Raji (cell line): ENCODE results near the gene CHN2.

Experiments
- POLR2A ChIP-seq: IDR thresholded peaks from 2 replicates; pipeline ENCODE4 v1.6.1; 2011; ENCODE audit warnings: low read depth, low read length, control low read depth; ENCODE audit not compliant: insufficient read depth

The CHN2 gene

DNA sequence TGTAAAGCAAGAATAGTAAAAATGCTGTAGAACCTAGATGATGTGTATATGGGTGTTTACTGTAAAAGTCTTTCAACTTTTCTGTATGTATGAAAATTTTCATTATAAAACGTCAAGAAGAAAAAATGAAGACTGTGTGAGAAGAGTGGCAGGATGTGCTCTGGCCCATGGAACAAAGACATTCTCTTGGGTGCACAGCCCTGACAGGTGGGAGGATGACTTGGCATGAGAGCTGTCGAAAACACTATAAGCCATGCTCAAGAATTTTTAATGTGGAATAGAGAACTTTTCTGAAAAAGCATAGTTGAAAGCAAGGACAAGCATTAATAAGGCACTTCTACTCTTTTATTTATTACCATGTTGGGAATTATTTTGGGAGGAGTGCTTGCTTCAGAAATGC is 185.0 kb downstream of the CHN2 start:
- TF ChIP-seq POLR2A = no peak

DNA sequence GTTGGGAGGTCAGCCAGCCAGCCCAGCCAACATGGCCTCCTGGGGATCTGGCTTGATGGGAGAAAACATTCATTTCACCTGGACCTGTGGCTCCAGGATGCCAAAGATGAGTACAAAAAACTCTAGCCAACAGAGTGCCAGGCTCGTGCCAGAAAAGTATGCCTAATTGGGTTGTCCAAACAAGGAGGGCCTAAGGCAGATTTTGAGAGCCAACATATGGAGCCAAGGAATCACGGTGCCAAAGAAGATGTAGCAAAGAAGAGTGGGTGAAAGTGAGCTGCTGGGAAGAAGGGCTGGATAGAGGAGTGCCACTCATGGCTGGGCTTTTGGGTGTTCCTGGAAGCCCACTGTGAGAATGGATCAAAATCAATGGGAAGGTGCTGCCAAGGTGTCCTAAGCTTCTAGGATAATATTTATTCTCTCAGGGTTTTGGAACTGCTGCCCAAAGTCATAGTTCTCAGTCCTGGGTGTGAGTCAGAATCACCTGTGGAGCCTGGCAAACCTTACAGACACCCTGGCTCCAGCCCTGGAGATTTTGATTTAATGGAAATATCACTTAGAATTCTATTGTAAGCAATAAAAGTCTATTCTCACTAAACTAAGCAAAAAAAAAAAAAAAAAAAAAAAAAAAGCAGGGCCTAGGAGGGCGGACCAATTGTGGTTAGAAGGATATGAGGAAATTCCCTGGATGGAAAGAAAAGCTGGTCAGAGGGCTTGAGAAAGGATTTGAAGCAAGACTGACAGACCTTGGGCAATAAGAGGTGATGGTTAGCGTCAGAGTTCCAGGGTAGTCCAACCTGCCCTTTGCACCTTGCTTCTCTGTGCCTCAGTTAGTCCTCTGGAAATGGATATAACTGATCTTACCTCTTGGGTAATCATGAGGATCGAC is 186.9 kb downstream of the CHN2 start:
- TF ChIP-seq POLR2A = no peak

DNA sequence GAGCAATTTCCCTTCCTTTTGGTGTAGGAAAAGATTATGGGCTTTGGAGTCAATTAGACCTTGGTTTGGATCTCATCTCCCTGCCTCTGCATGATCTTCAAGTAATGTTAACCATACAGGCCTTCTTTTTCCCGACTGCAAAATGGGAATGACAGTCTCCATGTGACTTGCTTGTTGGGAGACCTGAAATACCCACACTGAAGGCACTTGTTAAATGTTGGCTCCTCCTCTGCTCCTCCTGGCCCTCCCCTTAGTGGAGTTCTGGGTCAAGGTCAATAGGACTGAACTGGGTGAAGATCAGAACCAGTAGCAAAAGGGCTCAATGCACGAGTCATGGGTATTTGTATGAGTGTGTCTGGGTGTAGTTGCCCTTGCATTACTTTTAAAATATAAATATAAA is 189.7 kb downstream of the CHN2 start:
- TF ChIP-seq POLR2A = no peak

DNA sequence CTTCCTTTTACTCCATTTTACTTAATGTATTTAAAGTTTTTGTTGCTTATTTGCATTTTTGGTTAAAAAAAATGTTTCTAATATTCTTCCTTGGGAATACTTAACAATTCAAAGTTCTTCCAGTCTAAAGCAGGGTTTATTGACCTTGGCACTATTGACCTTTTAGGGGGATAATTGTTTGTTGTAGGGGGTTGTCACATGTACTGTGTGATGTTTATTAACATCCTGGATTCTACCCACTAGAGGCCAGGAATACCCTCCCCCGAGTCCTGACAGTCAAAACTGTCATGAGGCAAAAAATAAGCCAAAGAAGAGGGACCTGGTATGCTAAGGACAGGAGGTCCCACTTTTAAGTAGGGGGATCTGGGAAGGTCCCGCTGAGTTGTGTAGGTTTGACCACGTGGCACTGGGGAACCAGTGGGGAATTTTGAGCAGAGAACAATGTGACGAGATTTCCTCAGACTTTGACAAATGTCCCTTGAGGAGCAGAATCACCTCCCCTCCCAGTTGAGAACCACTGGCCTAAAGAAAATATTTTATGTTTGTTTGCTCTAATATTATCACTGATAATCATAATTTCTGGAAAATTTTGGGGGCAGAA is 190.7 kb downstream of the CHN2 start:
- TF ChIP-seq POLR2A = no peak

DNA sequence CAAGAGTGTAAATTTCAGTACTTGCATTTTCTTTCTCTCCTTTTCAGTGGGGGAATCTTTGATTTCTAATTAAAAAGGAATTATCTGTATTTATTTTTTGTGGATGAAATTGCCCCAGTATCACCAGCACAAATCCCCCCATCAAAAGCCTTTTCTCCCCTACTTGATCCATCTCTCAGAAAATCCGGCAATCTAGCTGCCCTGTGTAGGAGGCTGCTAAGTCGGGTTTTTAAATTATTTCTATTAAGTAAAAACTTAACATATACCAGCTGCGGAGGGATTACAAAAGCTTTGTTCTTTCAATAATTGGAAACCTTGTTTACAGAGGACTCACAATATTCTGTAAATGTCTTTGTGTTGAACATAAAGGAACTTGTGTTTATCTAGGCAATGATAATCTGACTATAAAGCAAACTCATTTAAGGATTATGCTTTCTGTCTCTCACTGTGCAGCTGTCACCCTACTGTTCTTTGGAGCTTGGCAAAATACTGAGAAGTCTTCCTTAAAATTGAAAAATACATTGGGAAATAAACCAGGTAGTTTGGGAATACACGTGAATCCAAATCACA is 191.7 kb downstream of the CHN2 start:
- no peak for TF ChIP-seq POLR2A

DNA sequence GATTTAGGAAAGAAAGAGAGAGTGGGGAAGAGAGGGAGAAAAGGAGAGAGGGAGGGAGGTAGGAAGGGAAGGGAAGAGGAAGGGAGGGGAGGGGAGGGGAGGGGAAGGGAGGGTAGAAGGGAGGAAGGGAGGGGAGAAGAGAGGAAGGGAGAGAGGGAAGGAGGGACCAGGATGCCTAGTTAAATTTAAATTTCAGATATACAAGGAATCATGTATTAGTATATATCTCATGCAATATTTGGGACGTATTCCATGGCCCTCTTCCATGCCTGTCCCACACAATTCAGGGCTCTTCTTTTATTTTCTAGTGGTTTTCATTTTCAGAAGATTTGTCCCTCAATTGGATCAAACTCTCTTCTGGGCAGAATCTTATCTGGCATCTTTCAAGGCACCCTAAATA is 196.7 kb downstream of the CHN2 start:
- no peak for TF ChIP-seq POLR2A

DNA sequence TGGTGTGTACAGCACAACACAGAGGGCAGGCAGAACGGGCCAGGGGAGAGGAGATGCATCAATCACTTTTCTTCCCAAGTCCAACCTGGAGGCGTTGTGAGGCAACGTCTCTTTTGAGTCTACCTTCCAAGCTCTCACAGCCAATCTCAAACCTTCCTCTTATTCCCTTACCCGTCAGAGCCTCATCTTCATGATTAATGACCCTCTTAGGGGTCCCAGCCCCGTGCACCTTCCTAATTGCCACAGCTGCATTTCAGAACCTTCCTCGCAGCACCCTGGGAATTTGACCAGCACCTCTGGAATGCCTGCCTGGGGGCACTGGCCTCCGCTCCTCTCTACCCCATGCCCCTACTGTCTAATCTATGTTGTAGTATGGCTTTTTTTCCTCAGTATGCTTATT is 199.7 kb downstream of the CHN2 start:
- no peak for TF ChIP-seq POLR2A

DNA sequence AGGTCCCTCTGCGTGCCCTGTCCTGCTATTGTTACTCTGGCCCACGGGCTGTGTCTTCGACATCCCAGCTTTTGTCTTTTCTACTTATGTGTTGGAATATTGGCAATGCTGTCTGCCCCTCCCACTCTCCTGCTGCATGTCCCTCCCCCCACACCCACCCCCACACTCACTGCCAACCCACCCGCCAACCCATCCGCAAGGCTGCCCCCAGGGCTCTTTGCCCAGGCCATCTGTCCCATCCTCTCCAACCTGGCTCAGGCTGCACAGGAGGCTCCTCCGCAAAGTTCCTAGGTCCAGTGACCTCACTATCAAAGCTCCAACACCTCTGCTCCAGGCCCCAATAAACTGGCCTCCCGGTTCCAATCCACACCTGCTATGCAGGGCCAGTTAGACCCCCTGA is 202.0 kb downstream of the CHN2 start:
- no peak for TF ChIP-seq POLR2A

DNA sequence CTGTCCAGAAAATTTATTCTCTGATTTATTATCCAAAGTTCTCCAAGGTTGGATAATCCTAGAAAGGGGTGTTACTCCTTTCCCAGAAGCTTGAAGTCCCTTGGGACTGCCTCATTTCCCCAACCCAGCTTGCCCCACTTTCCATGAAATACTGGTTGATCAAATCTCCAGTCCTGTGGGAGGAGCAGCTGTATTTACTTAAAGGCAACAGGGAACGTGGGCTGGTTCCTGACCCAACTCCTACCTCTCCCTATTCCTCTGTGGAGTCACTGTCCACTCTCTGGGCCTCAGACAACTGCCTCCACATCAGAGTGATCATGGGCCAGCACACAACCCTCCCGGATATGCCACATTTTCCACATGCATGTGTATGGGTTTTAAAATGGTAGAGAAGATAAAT is 202.8 kb downstream of the CHN2 start:
- no peak for TF ChIP-seq POLR2A

DNA sequence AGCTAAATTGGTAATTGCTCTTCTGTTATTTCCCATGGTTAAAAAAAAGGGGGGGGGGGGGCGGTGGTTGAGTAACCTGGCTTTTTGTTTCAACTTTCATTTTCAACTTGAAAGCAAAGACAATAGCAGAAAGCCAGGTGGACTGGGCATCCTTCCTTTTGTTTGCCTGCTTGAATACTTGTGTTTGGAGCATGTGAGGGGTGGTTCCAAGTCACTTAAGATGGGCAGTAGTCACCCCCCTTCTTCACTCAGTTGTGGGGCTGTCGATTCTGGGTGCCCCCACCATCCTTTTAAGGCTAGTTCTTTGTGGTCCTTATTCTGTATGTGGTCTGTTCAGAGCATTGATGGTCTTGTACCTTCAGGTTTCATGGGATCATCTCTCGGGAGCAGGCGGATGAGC is 203.4 kb downstream of the CHN2 start:
- no peak for TF ChIP-seq POLR2A

DNA sequence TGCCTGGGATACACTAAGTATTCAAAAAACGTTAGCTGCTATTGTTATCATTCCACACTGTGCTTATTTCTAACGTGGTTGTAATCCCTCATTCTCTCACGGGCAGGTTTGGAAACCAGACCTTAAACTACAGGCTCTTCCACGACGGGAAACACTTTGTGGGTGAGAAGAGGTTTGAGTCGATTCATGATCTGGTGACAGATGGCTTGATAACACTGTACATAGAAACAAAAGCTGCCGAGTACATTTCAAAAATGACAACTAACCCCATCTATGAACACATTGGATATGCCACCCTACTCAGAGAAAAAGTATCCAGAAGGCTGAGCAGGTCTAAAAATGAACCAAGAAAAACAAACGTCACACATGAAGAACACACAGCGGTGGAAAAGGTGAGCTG is 205.9 kb downstream of the CHN2 start:
- TF ChIP-seq POLR2A = no peak

DNA sequence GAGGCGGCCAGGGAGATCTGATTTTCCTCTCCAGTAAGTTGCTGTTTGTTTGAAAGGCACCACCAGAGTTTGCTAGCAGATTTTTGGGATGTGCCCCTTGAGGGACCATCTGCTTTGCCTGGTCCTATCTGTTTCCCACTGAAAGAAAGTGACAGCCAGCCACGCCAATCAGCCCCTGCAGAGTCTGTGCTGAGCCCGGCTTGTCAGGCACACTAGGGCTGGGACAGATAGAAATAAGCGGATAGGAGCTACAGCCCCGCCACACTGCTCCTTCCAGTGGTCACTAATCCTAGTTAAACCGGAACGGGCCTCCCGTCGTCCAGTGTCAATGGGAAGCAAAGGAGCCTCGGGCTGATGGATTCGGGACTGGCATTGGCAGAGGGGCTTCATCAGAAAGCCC is 207.2 kb downstream of the CHN2 start:
- TF ChIP-seq POLR2A = no peak

DNA sequence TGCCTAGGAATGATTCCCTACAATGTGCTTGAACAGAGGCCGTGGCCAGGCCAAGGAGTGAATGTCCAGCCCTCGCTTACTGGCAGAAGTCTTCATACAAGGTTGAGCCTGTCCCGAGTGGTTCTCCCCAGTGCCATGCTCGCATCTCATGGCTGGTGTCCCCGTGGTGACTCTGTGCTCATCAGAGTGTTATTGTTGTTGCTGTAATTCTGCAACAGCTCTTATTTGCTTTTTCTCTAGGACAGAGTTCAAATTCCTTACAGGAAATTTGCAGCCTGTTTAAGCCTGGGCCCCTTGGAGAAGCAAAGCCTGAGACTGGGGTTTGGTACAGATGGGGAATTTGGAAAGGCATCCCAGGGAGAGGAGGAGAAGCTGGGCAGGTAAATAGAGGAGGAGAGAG is 211.3 kb downstream of the CHN2 start:
- TF ChIP-seq POLR2A = no peak

DNA sequence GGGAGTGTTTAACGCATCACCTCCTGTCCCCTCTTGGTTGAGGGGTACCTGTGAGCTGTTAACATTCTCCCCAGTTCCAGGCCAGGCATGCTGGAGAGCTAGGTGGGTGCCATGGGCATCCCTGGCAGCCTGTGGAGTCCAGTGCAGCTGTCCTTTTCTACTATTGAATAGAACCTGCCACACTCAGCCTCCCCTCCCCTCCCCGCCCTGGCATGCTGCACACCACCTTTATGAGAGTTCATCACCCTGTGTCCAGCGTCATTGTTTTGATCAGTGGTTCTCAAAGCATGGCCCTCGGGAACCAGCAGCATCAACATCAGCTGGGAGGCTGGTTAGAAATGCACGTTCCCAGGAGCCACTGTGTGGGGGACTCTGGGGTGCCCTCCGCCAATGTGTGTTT is 211.8 kb downstream of the CHN2 start:
- TF ChIP-seq POLR2A = no peak

DNA sequence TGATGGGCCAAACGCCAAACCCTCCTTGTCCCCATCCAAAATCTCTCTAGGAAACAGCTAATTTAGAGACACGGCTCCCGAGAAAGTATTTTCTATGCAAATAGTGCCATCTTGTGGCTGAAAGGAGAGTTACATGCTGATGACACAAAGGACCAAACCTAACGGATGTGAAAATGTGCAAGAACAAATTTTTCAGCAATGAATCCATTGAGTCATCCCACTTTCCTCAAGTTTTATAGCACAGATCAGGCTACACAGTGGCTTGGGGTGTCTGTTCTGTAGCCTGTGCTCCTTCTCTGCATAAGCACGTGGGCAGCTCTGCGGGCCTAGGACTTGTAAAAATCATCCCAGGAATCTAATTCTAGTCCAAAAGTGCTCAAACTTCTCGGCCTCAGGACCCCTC is 214.3 kb downstream of the CHN2 start:
- TF ChIP-seq POLR2A = no peak

DNA sequence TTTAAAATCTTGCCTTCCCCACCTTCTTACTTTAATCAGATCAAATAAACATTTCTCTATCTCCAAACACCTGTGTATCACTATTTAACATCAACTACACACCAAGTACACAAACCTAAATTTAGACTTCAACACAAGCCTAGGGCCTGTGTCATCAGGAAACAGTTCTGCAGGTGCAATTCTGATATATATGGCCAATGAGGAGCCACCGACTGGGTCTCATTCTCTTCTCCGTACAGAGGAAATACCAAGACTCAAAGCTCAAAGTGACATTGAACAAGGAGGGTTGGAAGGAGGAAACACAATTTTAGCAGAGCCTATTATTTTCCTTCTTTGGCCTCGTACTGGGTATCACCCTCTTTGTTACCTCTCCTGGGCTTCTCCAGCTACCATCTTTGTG is 216.4 kb downstream of the CHN2 start:
- no peak for TF ChIP-seq POLR2A
